Neuron (in vitro differentiated cells): ENCODE results near the gene TNFRSF18.
"Not testable (repeated sequence)": the region's sequence is repeated elsewhere in the genome, so short reads cannot be mapped to it uniquely, and the experiment has no call there.

Experiments
- H2AFZ ChIP-seq: one replicate; pipeline ENCODE4 v1.6.1; 2013; ENCODE audit warnings: low read depth, mild to moderate bottlenecking, inconsistent platforms, low read length, moderate library complexity
- H3K27me3 ChIP-seq: one replicate; pipeline ENCODE4 v1.6.1; 2013; ENCODE audit warnings: low read length; ENCODE audit not compliant: insufficient read depth
- H3K36me3 ChIP-seq: one replicate; pipeline ENCODE4 v1.6.1; 2013; ENCODE audit warnings: low read length; ENCODE audit not compliant: insufficient read depth
- H3K4me1 ChIP-seq: one replicate; pipeline ENCODE4 v1.6.1; 2013; ENCODE audit warnings: low read length; ENCODE audit not compliant: insufficient read depth
- H3K4me3 ChIP-seq: 2 replicates; pipeline ENCODE4 v1.5.1; 2013; ENCODE audit warnings: mild to moderate bottlenecking, low read length, moderate library complexity
- H3K9me3 ChIP-seq: one replicate; pipeline ENCODE4 v1.6.1; 2013; ENCODE audit warnings: low read length

The TNFRSF18 gene

DNA sequence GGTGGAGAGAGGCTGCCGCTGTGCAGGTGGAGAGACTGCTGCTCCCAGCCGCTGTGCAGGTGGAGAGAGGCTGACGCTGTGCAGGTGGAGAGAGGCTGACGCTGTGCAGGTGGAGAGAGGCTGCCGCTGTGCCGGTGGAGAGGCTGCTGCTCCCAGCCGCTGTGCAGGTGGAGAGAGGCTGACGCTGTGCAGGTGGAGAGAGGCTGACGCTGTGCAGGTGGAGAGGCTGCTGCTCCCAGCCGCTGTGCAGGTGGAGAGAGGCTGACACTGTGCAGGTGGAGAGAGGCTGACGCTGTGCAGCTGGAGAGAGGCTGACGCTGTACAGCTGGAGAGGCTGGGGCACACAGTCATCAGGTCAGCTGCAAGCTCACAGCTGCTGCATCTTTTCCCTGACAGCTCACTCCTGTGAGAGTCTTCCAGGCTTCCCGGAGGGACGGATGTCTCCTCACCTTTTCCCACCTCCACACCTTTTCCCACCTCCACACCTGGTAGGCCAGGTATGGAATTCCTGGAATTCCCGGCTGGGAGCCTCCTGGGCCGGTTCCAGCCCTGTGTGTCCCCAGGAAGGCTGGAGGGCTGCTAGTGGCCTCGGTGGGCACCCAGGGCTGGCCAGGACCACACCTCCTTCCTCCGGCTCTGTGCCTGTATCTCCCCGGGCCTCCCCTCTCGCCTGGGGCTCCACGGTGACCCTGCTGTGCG is 30.2 kb downstream of the TNFRSF18 start:
- peaks cover 48% of the 10 kb centered on the region for H3K27me3 ChIP-seq
- not testable (repeated sequence) for H3K4me3 ChIP-seq, H3K36me3 ChIP-seq, H3K9me3 ChIP-seq, H2AFZ ChIP-seq, H3K4me1 ChIP-seq

GRCh38 chr1:1175221-1176062 is 30.9 kb downstream of the TNFRSF18 start:
- no peak overlapping the region for H3K4me3 ChIP-seq
- peaks cover 54% of the 10 kb centered on the region for H3K27me3 ChIP-seq

DNA sequence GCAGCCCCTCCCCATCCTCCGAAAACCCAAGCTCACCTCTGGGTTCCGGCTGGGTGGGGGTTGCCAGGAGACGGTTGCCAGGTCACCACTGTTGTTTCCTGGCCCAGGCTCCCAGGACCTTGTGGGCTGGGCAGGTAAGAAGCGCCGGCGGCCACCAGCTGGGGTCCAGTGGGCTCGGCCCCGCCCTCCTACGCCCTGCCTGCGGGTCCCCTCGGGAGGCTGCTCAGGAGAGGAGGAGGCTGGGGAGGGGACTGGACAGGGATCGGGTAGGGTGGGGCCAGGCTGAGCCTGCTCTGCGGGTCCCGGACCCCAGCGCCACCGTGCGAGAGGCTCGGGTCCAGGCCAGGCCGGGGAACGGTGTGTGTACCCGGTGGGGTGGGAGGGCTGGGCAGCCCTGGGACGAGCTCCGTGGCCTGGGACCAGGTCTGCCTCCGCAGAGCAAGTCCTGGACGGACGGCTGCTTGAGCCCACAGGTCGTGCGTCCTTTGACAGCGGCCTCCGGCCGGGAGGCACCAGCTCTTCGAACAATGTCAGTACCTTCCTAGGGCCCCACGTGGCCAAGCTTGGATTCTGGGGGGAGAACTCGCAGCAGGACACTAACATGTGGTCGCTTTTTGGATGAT is 32.5 kb downstream of the TNFRSF18 start, which contains the start of gene TTLL10:
TTLL10 (plus strand) TSS at position 88 of the 623 bp plus-strand sequence. CDS start 5,336 bp downstream, outside the sequence.
- no peaks in the 10 kb centered on the region for H3K36me3 ChIP-seq
- peaks cover 18% of the 10 kb centered on the region for H3K4me1 ChIP-seq
- H3K27me3 ChIP-seq: peaks cover 61% of the 10 kb centered on the region
- no peak within 1 kb of the TSS for H2AFZ ChIP-seq
- H3K9me3 ChIP-seq: no peaks in the 10 kb centered on the region
- H3K4me3 ChIP-seq: no peak within 1 kb of the TSS

More at GRCh38 chr1:1175221-1176062, 30.9 kb downstream of the TNFRSF18 start:
- no peaks in the 10 kb centered on the region for H3K9me3 ChIP-seq
- peaks cover 7% of the 10 kb centered on the region for H3K4me1 ChIP-seq
- no peak overlapping the region for H2AFZ ChIP-seq
- H3K36me3 ChIP-seq: no peaks in the 10 kb centered on the region

DNA sequence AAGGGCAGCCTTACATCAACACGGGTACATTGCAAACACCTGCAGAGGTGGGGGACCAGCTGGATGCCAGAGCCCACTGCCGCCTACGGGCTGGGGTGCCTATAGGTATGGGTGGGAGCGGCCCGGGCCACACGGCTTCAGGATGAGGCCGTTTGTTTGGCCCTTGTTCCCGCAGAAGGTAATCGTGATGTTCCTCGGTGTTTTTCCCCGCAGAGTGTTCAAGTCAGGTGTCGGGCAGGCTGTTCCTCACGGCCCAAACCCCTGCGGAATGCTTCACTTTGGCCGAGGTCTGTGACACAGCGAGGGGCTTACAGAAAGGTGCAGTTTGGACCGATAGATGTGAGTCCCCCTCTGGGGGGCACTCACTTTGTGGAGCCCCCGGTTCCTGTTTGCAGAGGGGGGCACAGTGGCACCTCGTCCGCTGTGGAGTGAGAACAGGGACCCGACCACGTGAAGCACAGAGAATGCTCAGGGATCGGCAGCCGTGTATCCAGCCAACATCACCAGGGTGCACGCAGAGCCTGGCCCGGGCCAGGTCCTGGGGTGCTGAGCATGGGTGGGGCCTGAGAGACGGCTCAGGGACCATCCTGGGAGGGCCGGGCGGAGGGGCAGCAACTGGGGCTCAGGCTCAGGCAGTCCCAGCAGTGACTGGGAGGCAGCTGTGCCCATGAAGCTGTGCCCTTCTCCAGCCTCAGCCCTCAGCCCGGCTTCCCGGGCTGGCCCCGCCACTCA is 33.2 kb downstream of the TNFRSF18 start:
- H3K36me3 ChIP-seq: no peaks in the 10 kb centered on the region
- peaks cover 61% of the 10 kb centered on the region for H3K27me3 ChIP-seq
- no peak overlapping the region for H2AFZ ChIP-seq
- H3K4me3 ChIP-seq: no peak overlapping the region
- no peaks in the 10 kb centered on the region for H3K9me3 ChIP-seq
- peaks cover 20% of the 10 kb centered on the region for H3K4me1 ChIP-seq

DNA sequence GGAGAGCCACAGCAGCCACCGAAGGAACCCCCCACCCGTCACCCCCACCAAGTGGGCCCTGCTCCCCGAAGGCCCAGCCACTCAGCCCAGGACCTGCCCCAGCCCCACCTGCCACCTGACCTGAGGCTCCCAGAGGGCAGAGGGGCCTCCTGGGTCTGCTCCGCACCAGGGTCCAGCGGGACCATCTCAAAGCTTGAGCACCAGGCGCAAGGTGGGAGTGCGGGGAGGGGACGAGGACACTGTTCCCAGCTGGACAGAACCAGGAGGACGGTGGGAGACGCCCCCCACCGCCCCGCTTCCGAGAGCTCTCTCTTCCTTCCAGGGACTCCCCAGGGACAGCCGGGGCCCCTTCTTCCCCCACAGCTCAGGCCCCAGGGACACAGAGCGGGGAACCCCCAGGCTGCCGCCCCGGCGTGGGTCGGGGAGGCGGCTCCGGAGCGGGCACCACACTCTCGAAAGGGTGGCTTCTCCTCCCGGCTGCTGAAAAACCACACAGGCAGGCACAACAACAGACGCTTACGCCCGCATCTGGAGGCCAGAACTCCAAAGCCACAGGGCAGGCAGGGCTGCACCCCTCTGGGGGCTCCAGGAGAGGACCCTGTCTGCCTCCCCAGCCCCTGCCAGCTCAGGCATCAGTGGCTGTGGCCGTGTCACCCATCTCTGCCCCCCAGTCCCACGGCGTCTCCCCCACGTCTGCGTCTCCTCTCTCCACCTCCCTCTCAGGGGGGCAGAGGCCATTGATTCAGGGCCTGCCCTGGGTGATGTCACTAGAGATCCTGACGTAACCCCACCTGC is 34.6 kb downstream of the TNFRSF18 start:
- H2AFZ ChIP-seq: no peak overlapping the region
- peaks cover 49% of the 10 kb centered on the region for H3K27me3 ChIP-seq
- no peaks in the 10 kb centered on the region for H3K9me3 ChIP-seq
- no peak overlapping the region for H3K4me3 ChIP-seq
- no peaks in the 10 kb centered on the region for H3K36me3 ChIP-seq
- H3K4me1 ChIP-seq: peaks cover 24% of the 10 kb centered on the region

DNA sequence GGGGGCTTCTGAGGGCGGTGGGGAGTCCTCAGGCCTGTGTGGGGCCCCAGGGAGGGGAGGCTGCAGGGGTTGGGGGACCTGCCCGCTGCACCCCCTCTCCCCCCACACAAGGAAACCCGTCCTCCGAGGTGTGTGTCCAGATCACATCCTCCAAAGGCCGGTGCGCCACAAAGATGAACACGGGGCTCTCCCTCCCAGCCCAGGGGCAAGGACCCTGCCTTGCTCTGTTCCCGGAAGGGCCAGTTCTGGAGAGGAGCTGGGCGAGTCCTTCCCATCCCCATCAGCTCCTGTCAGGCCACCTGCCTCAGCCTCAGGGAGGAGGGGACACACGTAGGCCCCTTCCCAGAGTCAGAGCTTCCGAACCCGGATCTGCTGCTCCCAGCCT is 35.2 kb downstream of the TNFRSF18 start:
- H3K27me3 ChIP-seq: peaks cover 43% of the 10 kb centered on the region

GRCh38 chr1:1170215-1171091 is 35.9 kb downstream of the TNFRSF18 start:
- no peaks in the 10 kb centered on the region for H3K36me3 ChIP-seq
- H3K4me3 ChIP-seq: no peak overlapping the region
- H3K27me3 ChIP-seq: peaks cover 43% of the 10 kb centered on the region
- H3K9me3 ChIP-seq: no peaks in the 10 kb centered on the region
- H3K4me1 ChIP-seq: peaks cover 35% of the 10 kb centered on the region
- H2AFZ ChIP-seq: no peak overlapping the region

More for the DNA sequence above, 35.2 kb downstream of the TNFRSF18 start:
- Histone ChIP-seq H3K36me3 (no peaks in the 10 kb centered on the region), H3K9me3 (no peaks in the 10 kb centered on the region), H2AFZ (no peak overlapping the region), H3K4me3 (no peak overlapping the region), H3K4me1 (peaks cover 29% of the 10 kb centered on the region)

DNA sequence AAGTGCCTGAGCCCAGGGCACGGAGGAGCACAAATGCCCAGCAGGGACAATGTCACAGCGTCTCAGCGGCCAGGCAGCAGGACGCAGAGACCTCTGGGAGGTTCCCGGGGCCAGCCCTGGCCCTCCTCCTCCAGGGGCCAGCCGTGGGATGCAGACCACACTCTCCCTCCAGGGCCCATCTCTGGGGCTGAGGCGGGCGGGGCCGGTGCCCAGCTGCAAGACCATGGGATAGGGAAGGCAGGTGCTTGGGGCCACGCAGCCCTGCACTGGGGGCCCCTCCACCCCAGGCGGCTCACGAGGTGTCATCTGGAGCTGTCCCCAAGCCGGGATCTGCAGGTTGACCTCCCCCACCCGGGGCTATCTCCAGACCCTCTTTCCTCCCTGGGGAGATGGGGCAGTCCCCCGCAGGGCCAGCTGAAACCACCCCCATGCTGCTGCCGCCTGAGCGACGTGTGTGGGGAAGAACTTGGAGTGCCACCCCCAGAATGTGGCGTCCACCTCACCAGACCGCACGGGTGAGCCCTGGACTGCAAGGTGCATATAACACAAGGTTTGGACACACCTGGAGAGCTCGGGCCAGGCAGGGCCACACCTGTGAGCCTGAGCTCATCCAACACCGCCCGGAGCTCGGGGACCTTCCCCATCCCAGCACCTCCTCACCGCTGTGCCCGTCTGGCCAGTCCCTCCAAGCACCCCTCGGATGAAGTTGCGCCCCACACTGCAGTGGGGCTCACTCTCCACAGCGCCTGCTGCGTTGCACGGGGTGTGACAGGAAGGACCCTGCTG is 36.8 kb downstream of the TNFRSF18 start:
- Histone ChIP-seq H3K36me3 (no peaks in the 10 kb centered on the region), H3K9me3 (no peaks in the 10 kb centered on the region), H3K4me1 (peaks cover 35% of the 10 kb centered on the region), H2AFZ (no peak overlapping the region), H3K4me3 (no peak overlapping the region), H3K27me3 (peaks cover 40% of the 10 kb centered on the region)

DNA sequence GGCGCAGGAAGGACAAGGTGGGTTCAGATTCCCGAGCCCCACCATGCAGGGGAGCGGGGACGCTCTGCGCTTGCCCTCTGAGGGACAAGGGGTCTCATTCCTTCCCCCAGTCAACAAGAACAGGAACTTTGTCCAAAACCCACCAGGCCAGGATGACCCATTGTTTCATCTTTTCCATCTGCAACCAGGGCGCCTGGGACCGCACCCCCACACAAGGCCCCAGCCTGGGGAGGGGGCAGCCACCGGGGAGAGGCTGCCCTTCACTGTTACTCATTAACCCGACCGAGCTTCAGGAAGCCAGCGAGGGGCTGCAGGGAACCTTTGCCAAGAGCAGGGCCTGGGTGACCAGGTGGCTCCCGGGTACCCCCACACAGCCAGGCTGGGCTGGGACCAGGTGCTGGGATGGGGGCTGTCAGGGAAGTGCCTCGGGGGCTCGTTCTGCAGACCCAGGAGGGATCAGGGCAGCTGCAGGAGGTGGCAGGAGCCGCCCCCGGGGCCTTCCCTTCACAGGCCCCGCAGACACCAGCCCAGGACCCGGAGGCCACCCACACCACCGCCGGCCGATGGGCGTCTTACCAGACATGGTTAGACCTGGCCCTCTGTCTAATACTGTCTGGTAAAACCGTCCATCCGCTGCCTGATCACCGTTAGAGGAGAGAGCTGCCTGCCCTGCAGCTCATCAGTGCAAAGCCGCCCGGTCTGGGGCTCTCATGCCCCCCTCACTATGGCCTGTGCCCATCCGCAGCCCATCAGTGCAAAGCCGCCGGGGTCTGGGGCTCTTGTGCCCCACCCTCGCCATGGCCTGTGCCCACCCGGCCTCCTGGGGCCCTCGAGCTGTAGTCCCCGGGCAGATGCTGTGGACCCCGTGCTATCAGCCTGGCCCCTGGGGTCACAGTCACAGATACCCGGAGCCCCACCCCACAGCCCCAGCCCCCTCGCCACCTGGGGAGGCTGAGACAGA is 37.7 kb downstream of the TNFRSF18 start:
- Histone ChIP-seq H3K36me3 (no peaks in the 10 kb centered on the region), H3K4me3 (no peak overlapping the region), H3K4me1 (peaks cover 35% of the 10 kb centered on the region), H3K27me3 (peaks cover 35% of the 10 kb centered on the region), H3K9me3 (no peaks in the 10 kb centered on the region), H2AFZ (no peak overlapping the region)

DNA sequence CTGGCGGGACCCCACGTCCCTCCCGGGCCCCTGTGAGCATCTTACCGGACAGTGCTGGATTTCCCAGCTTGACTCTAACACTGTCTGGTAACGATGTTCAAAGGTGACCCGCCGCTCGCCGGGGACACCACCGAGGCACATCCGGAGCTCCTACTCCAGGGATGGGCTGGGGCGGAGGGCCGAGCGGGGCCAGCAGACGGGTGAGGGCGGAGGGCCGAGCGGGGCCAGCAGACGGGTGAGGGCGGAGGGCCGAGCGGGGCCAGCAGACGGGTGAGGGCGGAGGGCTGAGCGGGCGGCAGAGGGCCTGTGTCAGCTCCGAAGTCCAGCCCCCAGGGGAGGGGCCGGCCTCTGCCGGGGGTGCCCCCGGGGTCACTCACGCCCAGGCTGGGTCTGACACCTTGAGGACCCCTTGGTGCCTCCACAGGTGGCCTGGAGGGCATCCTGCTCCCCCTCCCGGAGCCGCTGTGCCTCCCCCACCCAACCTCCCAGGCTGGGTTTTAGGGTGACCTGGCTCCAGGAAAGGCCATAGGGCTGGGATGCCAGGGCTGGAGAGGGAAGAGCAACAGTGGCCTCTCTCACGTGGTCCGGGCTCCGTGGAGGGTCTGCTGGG is 38.4 kb downstream of the TNFRSF18 start:
- Histone ChIP-seq H3K4me1 (peaks cover 28% of the 10 kb centered on the region), H2AFZ (no peak overlapping the region), H3K4me3 (no peak overlapping the region), H3K36me3 (no peaks in the 10 kb centered on the region), H3K27me3 (peaks cover 32% of the 10 kb centered on the region), H3K9me3 (peaks cover 2% of the 10 kb centered on the region)
